OCI-LY7 (cell line): ENCODE results near the gene FCN1. TPM values are rescaled to one million over a fixed set of nuclear protein-coding genes. Genes with fewer than 3 reads are reported as not detected.

Experiments used
- BruUV-seq: library from RNA; stranded (reverse); fragments of 400-500 nt; replicated peaks from 2 replicates; lab custom pipeline; 2021; lab: Mats Ljungman, UMichigan
- CTCF ChIA-PET: fragments of 300-600 bp; sonication (Branson Sonifier 250); formaldehyde crosslinking; loops from one replicate; lab custom pipeline; 2022; ENCODE audit warnings: antibody characterized with exemption; ENCODE audit not compliant: unreplicated experiment; lab: Charles Lee
- POLR2A ChIA-PET: fragments of 300-600 bp; sonication (Branson Sonifier 250); formaldehyde crosslinking; loops from one replicate; lab custom pipeline; 2022; ENCODE audit warnings: antibody characterized with exemption; lab: Charles Lee
- DNase-seq: peaks from one replicate; pipeline ENCODE4 v3.0.0-alpha.2; 2015; ENCODE audit warnings: low spot score
- H2AFZ ChIP-seq: fragments of 200-600 bp; sonication (generic), shearing (Covaris generic); 2 replicates; pipeline ENCODE4 v1.6.1; 2014; ENCODE audit warnings: mild to moderate bottlenecking, antibody characterized with exemption, low read length, moderate library complexity
- H3K27ac ChIP-seq: fragments of 200-600 bp; sonication (generic); 2 replicates; pipeline ENCODE4 v1.5.1; 2014; ENCODE audit warnings: mixed run types, low read depth, mild to moderate bottlenecking, moderate library complexity, low read length, inconsistent platforms; ENCODE audit not compliant: poor library complexity, severe bottlenecking
- H3K36me3 ChIP-seq: fragments of 200-600 bp; sonication (generic); 2 replicates; pipeline ENCODE4 v1.6.1; 2014; ENCODE audit warnings: mild to moderate bottlenecking, antibody characterized with exemption, low read length, moderate library complexity, mixed read lengths; ENCODE audit not compliant: insufficient read depth
- H3K4me1 ChIP-seq: fragments of 200-600 bp; sonication (generic); 2 replicates; pipeline ENCODE4 v1.5.1; 2014; ENCODE audit warnings: mild to moderate bottlenecking, low read length; ENCODE audit not compliant: insufficient read depth, poor library complexity, severe bottlenecking
- H3K4me2 ChIP-seq: fragments of 200-600 bp; sonication (generic); 2 replicates; pipeline ENCODE4 v1.6.1; 2014; ENCODE audit warnings: mild to moderate bottlenecking, low read length
- H3K4me3 ChIP-seq: fragments of 200-600 bp; sonication (generic); 2 replicates; pipeline ENCODE4 v1.5.1; 2014; ENCODE audit warnings: mild to moderate bottlenecking, low read depth, low read length; ENCODE audit not compliant: poor library complexity, severe bottlenecking
- H3K79me2 ChIP-seq: fragments of 200-600 bp; sonication (generic); 2 replicates; pipeline ENCODE4 v1.6.1; 2016; ENCODE audit warnings: low read depth, mild to moderate bottlenecking, low read length, moderate library complexity, mixed read lengths; ENCODE audit not compliant: insufficient read depth
- H3K9me2 ChIP-seq: fragments of 200-600 bp; sonication (generic); 2 replicates; pipeline ENCODE4 v1.6.1; 2016; ENCODE audit warnings: mild to moderate bottlenecking, low read length, mixed read lengths; ENCODE audit not compliant: insufficient read depth
- H3K9me3 ChIP-seq: fragments of 200-600 bp; sonication (generic); 2 replicates; pipeline ENCODE4 v1.6.1; 2014; ENCODE audit warnings: mild to moderate bottlenecking, mixed run types, low read length, mixed read lengths
- H4K20me1 ChIP-seq: fragments of 200-600 bp; sonication (generic); 2 replicates; pipeline ENCODE4 v1.6.1; 2014; ENCODE audit warnings: mild to moderate bottlenecking, antibody characterized with exemption, low read length, moderate library complexity, mixed read lengths; ENCODE audit not compliant: insufficient read depth
- EZH2phosphoT487 ChIP-seq: fragments of 200-600 bp; sonication (generic); IDR thresholded peaks from 2 replicates; pipeline ENCODE4 v1.6.1; 2018; ENCODE audit warnings: low read depth, borderline replicate concordance, mild to moderate bottlenecking, mixed run types, antibody characterized with exemption, low read length, moderate library complexity, mixed read lengths
- intact Hi-C: fragments of 100-400 bp; cut with micrococcal nuclease; formaldehyde crosslinking; loops from one replicate; pipeline ENCODE4 v1.10.0; 2022; ENCODE audit not compliant: unreplicated experiment
- total RNA-seq, 2 experiments: library from RNA; depleted of rRNA in 1 of 2; stranded (reverse); fragments of >200 nt in 1 of 2; shearing (Covaris generic) in 1 of 2; gene quantifications; 2 replicates each; pipeline ENCODE4 v1.2.3, GENCODE V29; 2014 to 2022
- TF ChIP-seq, protein P1 (sequence below): fragments of 200-600 bp; sonication (generic); conservative IDR thresholded peaks from 2 replicates; pipeline ENCODE4 v1.5.1; 2014; ENCODE audit warnings: mild to moderate bottlenecking, antibody characterized with exemption, low read length, moderate library complexity, mixed read lengths

Gene FCN1
- total RNA-seq, 2 experiments from 2014 or later, result 0.19 to 0.30 TPM

DNA sequence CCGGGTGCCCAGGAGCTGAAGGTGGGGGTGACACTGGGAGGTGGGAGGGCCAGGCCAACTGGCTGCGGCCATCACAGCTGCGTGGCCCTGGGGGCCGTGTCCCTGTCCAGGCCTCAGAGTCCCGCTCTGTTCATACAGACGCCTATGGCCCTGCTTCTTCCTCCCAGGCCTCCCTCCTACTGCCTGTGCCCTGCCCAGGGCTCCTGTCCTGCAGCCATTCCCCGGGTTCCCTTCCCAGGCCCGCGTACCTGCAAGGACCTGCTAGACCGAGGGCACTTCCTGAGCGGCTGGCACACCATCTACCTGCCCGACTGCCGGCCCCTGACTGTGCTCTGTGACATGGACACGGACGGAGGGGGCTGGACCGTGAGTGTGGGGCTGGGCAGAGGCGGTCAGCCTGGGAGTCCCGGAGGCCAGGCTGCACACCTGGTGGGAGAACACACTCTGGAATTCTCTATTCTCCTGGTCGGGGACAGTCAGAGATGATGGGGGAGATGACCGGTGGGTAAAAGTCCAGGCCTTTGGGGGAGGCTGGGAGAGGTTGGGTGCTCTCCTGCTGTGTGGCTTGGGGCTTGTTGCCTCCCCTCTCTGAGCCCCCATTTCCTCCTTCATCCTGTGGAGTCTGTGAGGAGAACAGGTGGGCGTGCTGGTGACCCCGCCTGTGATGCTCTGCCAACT is 32.6 kb downstream of the FCN1 start:
- BruUV-seq, result no TSS peak

DNA sequence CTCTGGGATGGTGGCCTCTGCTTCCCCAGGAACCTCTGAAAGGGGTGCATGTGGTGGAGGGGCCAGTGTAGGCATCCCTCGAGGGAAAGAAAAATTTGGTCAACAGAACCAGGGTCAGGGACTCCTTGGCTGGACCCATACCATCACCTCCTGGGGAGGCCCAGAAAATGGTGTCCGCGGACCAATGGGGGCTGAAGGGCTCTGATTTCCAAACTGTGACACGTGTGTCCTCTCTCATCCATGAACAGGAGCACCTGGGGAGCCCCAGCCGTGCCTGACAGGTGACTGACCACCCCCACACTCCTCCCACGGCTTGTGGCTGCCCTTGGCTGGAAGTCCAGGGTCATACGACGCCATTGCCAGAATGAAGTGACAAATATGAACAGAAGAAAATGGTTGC is 33.2 kb downstream of the FCN1 start:
- DNase-seq, result no peak
- ChIA-PET CTCF (no interaction called here), POLR2A (no interaction called here)
- Histone ChIP-seq H3K36me3 (no peaks in the 10 kb centered on the region), H3K79me2 (no peaks in the 10 kb centered on the region), H3K4me2 (no peak overlapping the region), H4K20me1 (no peaks in the 10 kb centered on the region), H3K9me3 (no peaks in the 10 kb centered on the region), H3K4me3 (no peak overlapping the region), H3K4me1 (peaks cover 14% of the 10 kb centered on the region), H3K27ac (no peak overlapping the region), H2AFZ (no peak overlapping the region), H3K9me2 (no peaks in the 10 kb centered on the region)
- no peak for TF ChIP-seq EZH2phosphoT487
- TF ChIP-seq, protein P1, sequence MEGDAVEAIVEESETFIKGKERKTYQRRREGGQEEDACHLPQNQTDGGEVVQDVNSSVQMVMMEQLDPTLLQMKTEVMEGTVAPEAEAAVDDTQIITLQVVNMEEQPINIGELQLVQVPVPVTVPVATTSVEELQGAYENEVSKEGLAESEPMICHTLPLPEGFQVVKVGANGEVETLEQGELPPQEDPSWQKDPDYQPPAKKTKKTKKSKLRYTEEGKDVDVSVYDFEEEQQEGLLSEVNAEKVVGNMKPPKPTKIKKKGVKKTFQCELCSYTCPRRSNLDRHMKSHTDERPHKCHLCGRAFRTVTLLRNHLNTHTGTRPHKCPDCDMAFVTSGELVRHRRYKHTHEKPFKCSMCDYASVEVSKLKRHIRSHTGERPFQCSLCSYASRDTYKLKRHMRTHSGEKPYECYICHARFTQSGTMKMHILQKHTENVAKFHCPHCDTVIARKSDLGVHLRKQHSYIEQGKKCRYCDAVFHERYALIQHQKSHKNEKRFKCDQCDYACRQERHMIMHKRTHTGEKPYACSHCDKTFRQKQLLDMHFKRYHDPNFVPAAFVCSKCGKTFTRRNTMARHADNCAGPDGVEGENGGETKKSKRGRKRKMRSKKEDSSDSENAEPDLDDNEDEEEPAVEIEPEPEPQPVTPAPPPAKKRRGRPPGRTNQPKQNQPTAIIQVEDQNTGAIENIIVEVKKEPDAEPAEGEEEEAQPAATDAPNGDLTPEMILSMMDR, result no peak
- no TSS peak for BruUV-seq
- intact Hi-C loops, result no loop called here

More for the DNA sequence above, 32.6 kb downstream of the FCN1 start:
- no peak overlapping the region for H3K4me2 ChIP-seq
- TF ChIP-seq, protein P1, result no peak
- TF ChIP-seq EZH2phosphoT487, result no peak
- H3K4me3 ChIP-seq, result no peak overlapping the region
- no peaks in the 10 kb centered on the region for H3K79me2 ChIP-seq
- ChIA-PET CTCF (no interaction called here), POLR2A (no interaction called here)
- no peak overlapping the region for H2AFZ ChIP-seq
- intact Hi-C loops, result no loop called here
- no peaks in the 10 kb centered on the region for H3K9me3 ChIP-seq
- no peaks in the 10 kb centered on the region for H4K20me1 ChIP-seq
- no peak overlapping the region for H3K27ac ChIP-seq
- no peaks in the 10 kb centered on the region for H3K9me2 ChIP-seq
- H3K36me3 ChIP-seq, result no peaks in the 10 kb centered on the region
- H3K4me1 ChIP-seq, result peaks cover 21% of the 10 kb centered on the region
- DNase-seq, result no peak

DNA sequence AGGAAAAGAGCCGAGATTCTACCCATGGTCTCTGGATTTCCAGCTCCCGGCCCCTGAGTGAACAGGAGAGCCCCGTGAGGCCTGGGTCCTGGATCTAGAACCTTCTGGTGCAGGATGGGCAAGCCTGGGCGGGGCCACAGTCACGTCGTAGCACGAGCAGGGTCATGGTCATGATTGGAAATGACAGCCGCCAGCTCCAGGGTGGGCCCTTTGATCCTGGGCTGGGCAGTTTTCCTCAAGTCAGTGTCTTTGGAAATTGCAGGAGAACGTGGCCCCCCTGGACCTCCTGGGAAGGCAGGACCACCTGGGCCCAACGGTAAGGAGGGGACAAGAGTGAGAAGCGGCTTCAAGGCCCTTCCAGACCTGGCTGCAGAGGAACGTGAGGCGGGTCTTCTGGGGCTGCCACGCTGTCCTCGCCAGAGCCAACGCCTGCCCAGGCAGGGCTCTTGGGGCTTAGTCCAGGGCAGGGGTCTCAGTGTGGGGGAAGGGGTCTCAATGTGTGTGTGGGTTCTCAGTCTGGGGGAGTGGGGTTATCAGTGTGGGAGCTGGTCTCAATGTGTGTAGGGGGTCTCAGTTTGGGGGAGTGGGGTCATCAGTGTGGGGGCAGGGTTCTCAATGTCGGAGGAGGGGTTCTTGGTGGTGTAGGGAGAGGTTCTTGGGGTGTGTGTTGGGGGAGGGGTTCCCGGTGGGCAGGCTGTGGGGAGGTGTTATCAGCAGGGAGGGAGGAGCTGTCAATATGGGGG is 34.5 kb downstream of the FCN1 start:
- H2AFZ ChIP-seq, result no peak overlapping the region

More for the DNA sequence above, 34.5 kb downstream of the FCN1 start:
- H3K27ac ChIP-seq, result no peak overlapping the region
- TF ChIP-seq, protein P1, result no peak
- no peak for TF ChIP-seq EZH2phosphoT487
- H3K4me1 ChIP-seq, result peaks cover 1% of the 10 kb centered on the region
- H3K36me3 ChIP-seq, result no peaks in the 10 kb centered on the region
- DNase-seq, result no peak
- ChIA-PET CTCF (interaction anchor here (0.6 kb wide), 1 partner anchor 924 kb away, joined by 3 read pairs; no protein-coding TSS in a partner anchor), POLR2A (interaction anchor here (0.6 to 0.7 kb wide), 2 partner anchors 14 to 59 kb away, joined by 3 to 6 read pairs; no protein-coding TSS in a partner anchor)
- H3K79me2 ChIP-seq, result no peaks in the 10 kb centered on the region
- no peaks in the 10 kb centered on the region for H4K20me1 ChIP-seq
- intact Hi-C loops, result no loop called here
- no peak overlapping the region for H3K4me2 ChIP-seq
- no peaks in the 10 kb centered on the region for H3K9me3 ChIP-seq
- no peak overlapping the region for H3K4me3 ChIP-seq
- no peaks in the 10 kb centered on the region for H3K9me2 ChIP-seq
- BruUV-seq, result no TSS peak
